Activated T-cell treated with anti-CD3 and anti-CD28 coated beads for 24 hours (primary cell): ENCODE results near the gene CAPN10.
"Not testable (repeated sequence)": the region's sequence is repeated elsewhere in the genome, so short reads cannot be mapped to it uniquely, and the experiment has no call there.

Source experiments
- DNase-seq: peaks from one replicate; pipeline ENCODE4 v3.0.0-alpha.2; 2020; ENCODE audit warnings: low read depth

Gene CAPN10

DNA sequence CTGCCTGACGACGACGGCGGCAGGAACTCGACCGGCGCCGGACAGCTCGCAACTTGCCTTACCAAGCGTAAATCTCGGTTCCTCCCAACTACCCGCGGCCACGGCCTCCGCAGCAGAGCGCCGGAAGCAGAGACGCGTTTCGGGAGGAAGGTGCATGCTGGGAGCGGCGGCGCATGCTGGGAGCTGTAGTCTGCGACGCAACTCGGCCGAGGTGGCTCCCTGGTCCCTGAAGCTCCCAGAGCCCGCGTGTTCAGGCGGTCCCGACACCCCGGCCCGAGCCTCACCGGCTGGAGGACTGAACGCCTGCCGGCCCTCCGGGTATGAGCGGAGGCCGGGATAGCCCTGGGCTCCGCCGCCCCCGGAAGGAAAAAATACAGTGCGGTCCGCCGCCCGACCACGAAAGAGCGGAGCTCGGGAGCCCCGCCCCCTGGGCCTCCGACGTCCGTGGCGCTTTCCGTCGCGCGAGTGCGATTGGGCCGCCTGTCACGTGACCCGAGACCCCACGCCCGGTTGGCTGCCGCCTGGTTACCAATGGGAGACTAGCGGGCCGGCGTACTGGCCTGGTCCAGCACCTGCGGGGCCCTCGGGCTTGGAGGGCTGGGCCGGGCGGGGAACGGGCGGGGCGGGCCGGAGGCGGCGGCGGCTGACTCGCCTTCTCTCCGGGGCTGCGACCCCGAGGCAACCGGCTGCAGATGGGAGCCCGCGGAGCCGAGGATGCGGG lies at the start of gene CAPN10:
TSS of gene CAPN10 (plus strand) at position 537 of the 721 bp plus-strand sequence. CDS start at position 715, 178 bp downstream.
- peak; percentile 95 for DNase-seq

- DNase-seq = no peak
Measured at GRCh38 chr2:240538031-240538780, 48.3 kb upstream of the CAPN10 start.

GRCh38 chr2:240539101-240539500 lies 47.4 kb upstream of the CAPN10 start:
- DNase-seq = not testable (repeated sequence)

- no peak for DNase-seq
Measured at GRCh38 chr2:240539906-240540305, 46.6 kb upstream of the CAPN10 start.

GRCh38 chr2:240551288-240551687 lies 35.2 kb upstream of the CAPN10 start:
- no peak for DNase-seq

DNA sequence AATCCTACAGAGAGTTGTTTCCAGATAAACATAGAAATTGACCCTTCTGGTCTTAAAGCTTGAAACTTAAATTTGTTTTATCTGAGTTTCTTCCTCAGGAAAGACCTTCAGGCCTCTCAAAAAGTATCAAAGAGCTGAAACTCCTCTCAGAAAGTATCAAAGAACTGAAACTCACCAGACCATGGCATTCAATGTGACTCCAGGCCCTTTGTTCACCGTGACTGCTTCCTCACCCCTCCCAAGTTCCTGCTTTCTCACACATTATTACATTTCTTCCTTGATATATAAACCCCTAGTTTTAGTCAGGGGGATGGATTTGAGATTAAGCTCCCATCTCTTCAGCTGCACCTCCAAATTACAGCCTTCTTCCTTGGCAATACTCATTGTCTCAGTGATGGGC lies 34.7 kb upstream of the CAPN10 start:
- DNase-seq = no peak

GRCh38 chr2:240553956-240554480 lies 32.5 kb upstream of the CAPN10 start:
- no peak for DNase-seq

GRCh38 chr2:240554767-240555493 lies 31.6 kb upstream of the CAPN10 start:
- DNase-seq = no peak

DNA sequence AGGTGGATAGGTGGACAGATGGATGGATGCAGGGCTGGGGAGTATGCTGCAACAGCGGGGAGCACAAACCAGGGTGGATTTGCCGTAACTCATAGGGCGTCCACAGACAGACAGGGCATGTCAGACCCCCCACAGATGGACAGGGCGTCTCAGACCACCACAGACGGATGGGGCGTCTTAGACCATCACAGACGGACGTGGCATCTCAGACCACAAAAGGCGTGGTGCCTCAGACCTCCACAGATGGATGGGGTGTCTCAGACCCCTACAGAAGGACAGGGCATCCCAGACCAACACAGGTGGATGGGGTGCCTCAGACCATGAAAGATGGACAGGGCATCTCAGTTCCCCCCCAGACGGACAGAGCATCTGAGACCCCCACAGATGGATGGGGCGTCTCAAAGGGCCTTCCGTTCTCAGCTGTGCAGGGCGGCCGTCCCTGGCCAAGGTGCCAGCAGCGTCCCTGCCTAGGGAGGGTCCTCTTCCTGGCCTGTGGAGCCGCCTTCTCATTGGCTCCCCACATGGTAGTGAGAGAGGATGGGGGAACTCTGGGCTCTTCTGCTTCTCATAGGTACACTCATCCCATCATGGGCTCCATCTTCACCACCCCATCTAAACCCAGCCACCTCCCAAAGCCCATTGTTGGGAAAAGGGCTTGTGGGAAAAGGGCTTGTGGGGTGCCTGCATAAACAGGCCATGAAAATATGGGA lies 30.8 kb upstream of the CAPN10 start:
- DNase-seq = no peak

DNA sequence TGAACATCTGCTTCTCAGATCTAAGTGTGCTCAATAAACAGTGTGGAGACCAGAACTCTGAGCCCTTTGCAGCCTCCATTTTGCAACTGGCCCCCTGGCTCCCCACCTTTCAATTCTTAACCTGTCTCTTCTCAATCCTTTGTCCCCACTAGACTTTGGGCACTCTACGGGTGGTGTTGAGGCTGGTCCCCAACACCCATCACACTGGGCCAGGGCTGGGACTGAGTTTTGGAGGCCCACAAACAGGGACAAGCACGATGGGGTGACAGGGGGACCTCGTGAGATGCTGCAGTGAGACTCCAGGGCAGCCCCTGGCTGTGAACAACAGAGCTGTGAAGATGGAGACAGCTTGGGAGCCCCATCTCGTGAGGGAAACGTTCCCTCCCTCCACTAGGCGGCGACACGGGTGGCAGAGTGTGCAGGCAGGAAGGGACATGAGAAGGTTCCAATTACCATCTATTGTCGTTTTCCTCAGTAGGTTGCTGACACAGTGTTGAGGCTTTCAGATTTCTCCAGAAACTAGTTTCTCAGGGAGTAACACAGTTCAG lies 29.9 kb upstream of the CAPN10 start:
- no peak for DNase-seq

GRCh38 chr2:240557101-240557751 lies 29.3 kb upstream of the CAPN10 start:
- no peak for DNase-seq

DNA sequence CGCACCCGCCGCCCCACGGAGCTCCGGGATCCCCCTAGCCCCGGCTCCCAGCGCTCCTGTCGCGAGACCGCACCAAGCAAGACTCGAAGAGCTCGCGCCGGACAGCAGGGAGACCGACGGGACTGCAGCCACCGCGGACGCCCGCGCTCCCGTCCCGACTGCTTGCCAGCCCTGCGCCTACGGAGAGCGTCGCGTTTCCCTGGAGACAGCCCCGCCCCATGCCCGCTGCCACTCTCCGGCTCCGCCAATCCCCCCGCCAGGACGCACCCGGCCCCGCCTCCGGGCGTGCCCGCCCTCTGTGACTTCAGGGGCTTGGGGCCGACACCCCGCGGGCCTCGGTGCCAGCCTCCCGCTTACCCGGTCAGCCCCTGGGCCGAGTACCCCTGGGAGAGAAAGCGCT lies 28.7 kb upstream of the CAPN10 start, which contains the start of gene ANKMY1:
TSS of gene ANKMY1 (minus strand) at position 181 of the 400 bp plus-strand sequence. CDS start 653 bp downstream, outside the sequence.
- DNase-seq = no peak

GRCh38 chr2:240558236-240558761 lies 28.2 kb upstream of the CAPN10 start:
- no peak for DNase-seq

DNA sequence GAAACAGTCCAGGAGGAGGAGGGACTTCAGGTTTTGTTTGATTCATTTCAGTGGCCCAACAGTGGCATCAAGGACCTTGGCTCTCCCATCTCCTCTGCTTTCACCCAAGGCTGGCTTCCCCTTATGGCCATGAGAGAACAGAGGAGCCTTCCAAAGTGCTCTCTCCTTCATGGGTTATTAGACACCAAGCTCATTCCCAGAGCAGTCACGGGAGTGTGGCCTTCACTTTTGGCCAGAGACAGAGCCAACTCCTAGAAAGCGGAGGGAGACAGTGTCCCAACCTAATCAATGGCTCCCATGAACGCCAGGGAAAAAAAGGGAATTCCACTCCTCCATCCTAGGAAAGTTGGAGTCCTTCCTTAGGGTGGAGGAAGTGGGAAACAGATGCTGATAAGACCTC lies 27.2 kb upstream of the CAPN10 start:
- no peak for DNase-seq

GRCh38 chr2:240560084-240560479 lies 26.5 kb upstream of the CAPN10 start, which contains the start of gene DUSP28:
DUSP28 (plus strand) TSS chr2:240560357; CDS start chr2:240560685, 328 bp downstream.
- peak; percentile 88 for DNase-seq

DNA sequence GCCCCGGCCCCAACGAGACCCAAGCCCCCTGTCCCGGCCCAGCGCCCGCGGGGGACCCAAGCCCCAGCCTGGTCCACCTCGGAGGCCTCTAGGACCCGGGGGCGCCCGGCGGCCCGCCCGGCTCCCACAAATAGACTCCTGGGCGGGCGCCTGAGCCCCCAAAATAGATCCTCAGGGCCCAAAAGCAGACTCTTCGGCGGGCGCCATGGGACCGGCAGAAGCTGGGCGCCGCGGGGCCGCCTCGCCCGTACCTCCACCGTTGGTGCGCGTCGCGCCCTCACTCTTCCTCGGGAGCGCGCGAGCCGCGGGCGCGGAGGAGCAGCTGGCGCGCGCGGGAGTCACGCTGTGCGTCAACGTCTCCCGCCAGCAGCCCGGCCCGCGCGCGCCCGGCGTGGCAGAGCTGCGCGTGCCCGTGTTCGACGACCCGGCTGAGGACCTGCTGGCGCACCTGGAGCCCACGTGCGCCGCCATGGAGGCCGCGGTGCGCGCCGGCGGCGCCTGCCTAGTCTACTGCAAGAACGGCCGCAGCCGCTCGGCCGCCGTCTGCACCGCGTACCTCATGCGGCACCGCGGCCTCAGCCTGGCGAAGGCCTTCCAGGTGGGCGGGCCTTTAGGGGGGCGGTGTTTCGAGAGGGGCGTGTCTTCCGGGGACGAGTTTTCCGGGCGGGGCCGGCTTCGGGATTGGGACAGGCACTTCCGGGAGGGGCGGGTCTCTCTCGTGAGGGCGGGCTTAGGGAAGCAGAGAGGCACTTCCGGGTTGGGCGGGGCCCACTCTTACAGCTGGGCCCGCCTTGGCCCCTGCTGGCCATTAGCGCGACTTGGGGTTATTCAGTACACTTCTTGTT lies 25.8 kb upstream of the CAPN10 start:
- peak; percentile 100 for DNase-seq

DNA sequence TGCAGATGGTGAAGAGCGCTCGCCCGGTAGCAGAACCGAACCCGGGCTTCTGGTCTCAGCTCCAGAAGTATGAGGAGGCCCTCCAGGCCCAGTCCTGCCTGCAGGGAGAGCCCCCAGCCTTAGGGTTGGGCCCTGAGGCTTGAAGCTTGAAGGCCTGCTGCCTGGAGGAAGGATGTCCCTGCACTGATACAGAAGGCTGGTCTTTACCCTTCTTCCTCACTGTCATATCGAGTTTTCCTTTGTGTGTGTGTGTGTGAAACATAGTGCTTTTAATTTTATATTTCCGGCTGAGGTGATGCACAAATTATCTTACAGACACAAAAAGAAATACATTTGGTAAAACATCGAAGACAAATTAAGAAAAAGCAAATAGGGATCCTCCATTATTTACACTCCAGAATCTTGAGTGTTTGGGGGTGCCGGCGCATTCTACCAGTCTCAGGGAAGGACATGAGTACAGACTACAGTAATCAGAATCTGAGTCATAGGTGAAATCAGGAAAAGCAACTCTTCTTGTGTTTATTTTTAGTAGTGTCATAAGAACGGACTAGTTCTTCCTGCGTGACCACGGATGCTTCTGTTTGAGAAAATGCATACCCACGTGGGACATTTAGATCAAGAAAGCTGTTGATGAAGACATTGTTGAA lies 25.1 kb upstream of the CAPN10 start:
- DNase-seq = no peak

DNA sequence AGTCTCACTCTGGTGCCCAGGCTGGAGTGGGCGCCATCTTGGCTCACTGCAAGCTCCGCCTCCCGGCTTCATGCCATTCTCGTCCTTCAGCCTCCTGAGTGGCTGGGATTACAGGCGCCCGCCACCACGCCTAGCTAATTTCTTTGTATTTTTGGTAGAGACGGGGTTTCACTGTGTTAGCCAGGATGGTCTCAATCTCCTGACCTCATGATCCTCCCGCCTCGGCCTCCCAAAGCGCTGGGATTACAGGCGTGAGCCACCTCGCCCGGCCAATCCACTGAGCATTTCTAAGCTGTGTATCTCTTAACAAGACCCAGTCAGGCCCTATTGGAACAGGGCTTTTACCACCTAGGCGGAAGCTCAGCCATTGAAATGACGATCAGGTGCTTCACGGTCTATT lies 23.3 kb upstream of the CAPN10 start:
- DNase-seq = not testable (repeated sequence)

GRCh38 chr2:240563951-240564560 lies 22.5 kb upstream of the CAPN10 start:
- no peak for DNase-seq
